ENCODE measurements around the gene TMEM109.

The TMEM109 gene

DNA sequence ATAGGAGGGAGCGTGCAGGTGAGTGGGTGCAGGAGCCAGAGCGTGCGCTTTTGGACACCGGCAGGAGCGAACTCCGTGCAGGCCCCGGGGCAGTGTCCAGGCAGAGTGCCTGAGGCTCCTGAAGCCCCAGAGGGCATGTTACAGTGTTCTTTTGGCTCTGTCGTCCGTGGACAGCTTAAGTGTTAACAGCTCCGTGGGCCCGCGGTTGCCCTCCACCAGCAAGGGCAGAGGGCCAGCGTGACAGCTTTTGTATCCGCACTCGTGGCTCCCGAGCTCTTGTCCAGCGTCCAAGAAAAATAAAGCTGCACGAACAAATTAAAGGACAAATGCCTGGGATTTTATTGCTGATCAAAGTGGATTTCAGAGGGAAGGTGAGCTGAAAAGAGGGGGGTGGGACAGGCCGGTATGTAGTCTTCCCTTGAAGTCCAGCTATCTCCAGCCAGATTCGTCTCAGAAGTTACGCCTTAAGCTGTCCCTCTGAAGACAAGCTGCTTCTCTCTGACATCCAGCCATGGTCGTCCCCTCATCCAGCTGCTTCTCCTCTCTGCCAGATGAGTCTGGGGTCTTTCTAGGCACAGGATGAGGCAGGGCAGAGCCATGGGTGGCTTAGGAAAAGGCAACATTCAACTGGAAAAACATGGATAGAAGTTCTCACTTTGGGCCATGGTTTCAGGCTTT lies 968 bp upstream of the TMEM109 start:
- Histone ChIP-seq H3K27me3 (ENCODE audit: control insufficient read depth in 3 of 3, insufficient read depth in 3 of 3, low read depth in 1 of 3, low read length in 3 of 3) (peaks cover 0 to 2% (median 0%) of the 10 kb centered on the region in 3 experiments), H3K18ac (ENCODE audit: low read length) (peak overlapping the region; percentile 11), H3K4me1 (ENCODE audit: control insufficient read depth in 2 of 2, insufficient read depth in 1 of 2, low read depth in 1 of 2, low read length in 2 of 2) (peaks cover 21 to 22% of the 10 kb centered on the region in 2 donors), H4K91ac (ENCODE audit: low read depth, low read length, poor library complexity) (peak overlapping the region; percentile 1), H2BK120ac (ENCODE audit: low read depth, low read length) (no peak overlapping the region), H3K4me2 (ENCODE audit: insufficient read depth, low read length, poor library complexity, severe bottlenecking) (peak overlapping the region; percentile 19), H4K8ac (ENCODE audit: low read depth, low read length) (peak overlapping the region; percentile 24), H2AFZ (ENCODE audit: low read length) (peak overlapping the region; percentile 97), H2AK5ac (ENCODE audit: low read depth, low read length) (peak overlapping the region; percentile 38), H3K9me3 (replicated peaks in 1 of 2; ENCODE audit: control insufficient read depth in 2 of 2, insufficient read depth in 1 of 2, low read depth in 1 of 2, low read length in 2 of 2) (no peaks in the 10 kb centered on the region), H3K4ac (ENCODE audit: low read length) (no peak overlapping the region), H2BK12ac (ENCODE audit: low read length) (peak overlapping the region; percentile 0), H3K9ac (ENCODE audit: low read depth, low read length, poor library complexity) (no peak overlapping the region), H3K4me3 (ENCODE audit: low read length in 2 of 2) (peak overlapping the region in 1 of 2 donors; percentile 82), H2BK5ac (ENCODE audit: low read length) (no peak overlapping the region), H3K36me3 (replicated peaks in 1 of 2; ENCODE audit: control insufficient read depth in 2 of 2, insufficient read depth in 2 of 2, low read length in 2 of 2) (peaks cover 0 to 21% of the 10 kb centered on the region in 2 donors), H2BK15ac (ENCODE audit: low read length) (no peak overlapping the region), H3K14ac (ENCODE audit: low read length) (no peak overlapping the region), H3K79me1 (ENCODE audit: low read depth, low read length) (peaks cover 7% of the 10 kb centered on the region), H3K23ac (ENCODE audit: low read depth, low read length, poor library complexity) (no peak overlapping the region), H3K27ac (replicated peaks; ENCODE audit: low read length) (peak overlapping the region; percentile 99)
- no peak for DNase-seq (ENCODE audit: low spot score)
- WGBS, 2 donors (ENCODE audit: extremely low coverage in 2 of 2, insufficient read length in 2 of 2, insufficient replicate concordance in 1 of 2): no CpG with 5 or more reads among the region's 22 CpGs

DNA sequence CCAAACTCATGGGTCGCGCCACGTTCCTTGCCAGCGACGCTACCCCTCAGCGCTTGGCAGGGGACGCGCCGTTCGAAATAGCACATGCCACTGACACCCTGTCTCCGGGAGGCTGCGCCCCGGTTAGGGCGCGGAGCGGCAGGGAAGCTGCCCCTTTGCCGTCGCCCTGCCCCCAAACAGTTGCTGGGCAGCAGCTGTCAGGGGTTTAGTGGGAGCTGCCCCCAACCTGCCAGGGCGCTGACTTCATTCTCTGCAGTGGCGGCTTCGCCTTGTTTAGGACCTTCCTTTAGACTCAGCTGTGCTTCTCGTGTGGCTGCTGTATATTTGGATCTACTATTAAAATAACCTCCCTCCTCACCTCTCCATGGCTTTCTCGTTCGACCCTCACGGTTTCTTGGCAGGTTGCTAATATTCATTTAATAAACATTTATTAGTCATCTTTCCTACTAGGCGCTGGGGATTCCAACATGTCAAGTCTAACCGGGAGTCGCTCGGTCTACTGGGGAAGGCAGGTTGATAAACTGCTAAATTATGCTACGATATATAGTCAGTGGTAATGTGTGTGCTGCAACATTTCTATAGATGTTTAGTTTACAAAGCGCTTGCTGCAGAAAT lies 782 bp downstream of the TMEM109 start:
- H4K91ac ChIP-seq (ENCODE audit: low read depth, low read length, poor library complexity): no peak overlapping the region
- H3K27ac ChIP-seq (replicated peaks; ENCODE audit: low read length): peak overlapping the region; percentile 99
- no peaks in the 10 kb centered on the region for H3K27me3 ChIP-seq (ENCODE audit: control insufficient read depth in 3 of 3, insufficient read depth in 3 of 3, low read depth in 1 of 3, low read length in 3 of 3)
- peak overlapping the region; percentile 67 for H3K14ac ChIP-seq (ENCODE audit: low read length)
- H3K9ac ChIP-seq (ENCODE audit: low read depth, low read length, poor library complexity): peak overlapping the region; percentile 87
- peak overlapping the region; percentile 97 for H2AFZ ChIP-seq (ENCODE audit: low read length)
- H3K18ac ChIP-seq (ENCODE audit: low read length): peak overlapping the region; percentile 87
- H2BK12ac ChIP-seq (ENCODE audit: low read length): peak overlapping the region; percentile 79
- no peak overlapping the region for H2BK15ac ChIP-seq (ENCODE audit: low read length)
- no CpG with 5 or more reads among the region's 31 CpGs for WGBS, 2 donors (ENCODE audit: extremely low coverage in 2 of 2, insufficient read length in 2 of 2, insufficient replicate concordance in 1 of 2)
- peak overlapping the region; percentile 66 for H3K23ac ChIP-seq (ENCODE audit: low read depth, low read length, poor library complexity)
- H3K4me2 ChIP-seq (ENCODE audit: insufficient read depth, low read length, poor library complexity, severe bottlenecking): peak overlapping the region; percentile 91
- peaks cover 9% of the 10 kb centered on the region for H3K79me1 ChIP-seq (ENCODE audit: low read depth, low read length)
- no peak for DNase-seq (ENCODE audit: low spot score)
- H3K9me3 ChIP-seq (replicated peaks in 1 of 2; ENCODE audit: control insufficient read depth in 2 of 2, insufficient read depth in 1 of 2, low read depth in 1 of 2, low read length in 2 of 2): no peaks in the 10 kb centered on the region
- H3K4me1 ChIP-seq (ENCODE audit: control insufficient read depth in 2 of 2, insufficient read depth in 1 of 2, low read depth in 1 of 2, low read length in 2 of 2): peaks cover 21 to 22% of the 10 kb centered on the region in 2 donors
- peak overlapping the region; percentile 54 for H2AK5ac ChIP-seq (ENCODE audit: low read depth, low read length)
- no peak overlapping the region for H3K4ac ChIP-seq (ENCODE audit: low read length)
- peaks cover 4 to 39% of the 10 kb centered on the region in 2 donors for H3K36me3 ChIP-seq (replicated peaks in 1 of 2; ENCODE audit: control insufficient read depth in 2 of 2, insufficient read depth in 2 of 2, low read length in 2 of 2)
- H2BK5ac ChIP-seq (ENCODE audit: low read length): peak overlapping the region; percentile 79
- peak overlapping the region; percentile 82 to 88 for H3K4me3 ChIP-seq (ENCODE audit: low read length in 2 of 2)
- no peak overlapping the region for H4K8ac ChIP-seq (ENCODE audit: low read depth, low read length)
- H2BK120ac ChIP-seq (ENCODE audit: low read depth, low read length): no peak overlapping the region

DNA sequence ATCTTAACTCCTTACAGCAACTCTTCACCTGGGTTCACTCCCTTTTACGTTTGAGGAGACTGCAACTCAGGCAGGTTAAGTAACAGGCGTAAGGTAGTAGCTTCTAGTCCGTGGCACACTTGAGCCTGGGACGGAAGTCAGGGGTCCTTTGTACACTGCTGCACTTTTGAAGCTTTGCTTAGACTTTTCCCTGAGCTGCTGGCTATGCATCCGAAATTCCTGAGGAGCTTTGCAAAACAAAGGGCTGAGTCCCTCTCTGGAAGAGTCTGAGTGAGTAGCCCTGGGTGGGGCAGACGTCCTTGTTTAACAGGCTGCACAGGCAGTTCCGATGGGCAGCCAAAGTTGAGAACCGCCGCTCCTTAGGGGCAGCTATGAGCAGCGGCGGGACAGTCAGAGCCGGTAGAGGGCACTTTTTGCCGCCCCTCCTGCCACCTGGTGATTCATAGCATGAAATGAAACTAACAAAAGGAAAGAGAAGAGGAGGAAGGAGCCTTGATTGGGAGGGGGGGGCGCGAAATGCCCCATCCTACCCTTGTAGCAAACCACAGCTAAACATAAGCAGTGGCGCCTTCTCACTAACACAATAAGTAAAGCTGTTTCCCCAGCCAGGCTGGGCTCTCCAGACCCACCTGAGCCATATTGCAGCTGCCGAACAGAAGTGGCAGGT lies 1.4 kb downstream of the TMEM109 start:
- Histone ChIP-seq H2BK15ac (ENCODE audit: low read length) (peak overlapping the region; percentile 30), H3K4ac (ENCODE audit: low read length) (no peak overlapping the region), H3K4me3 (ENCODE audit: low read length in 2 of 2) (peak overlapping the region; percentile 38 to 82), H3K14ac (ENCODE audit: low read length) (no peak overlapping the region), H2AK5ac (ENCODE audit: low read depth, low read length) (peak overlapping the region; percentile 91), H2BK120ac (ENCODE audit: low read depth, low read length) (peak overlapping the region; percentile 20), H3K9ac (ENCODE audit: low read depth, low read length, poor library complexity) (peak overlapping the region; percentile 79), H3K36me3 (replicated peaks in 1 of 2; ENCODE audit: control insufficient read depth in 2 of 2, insufficient read depth in 2 of 2, low read length in 2 of 2) (peaks cover 10 to 45% of the 10 kb centered on the region in 2 donors), H2BK12ac (ENCODE audit: low read length) (peak overlapping the region; percentile 65), H3K27me3 (ENCODE audit: control insufficient read depth in 3 of 3, insufficient read depth in 3 of 3, low read depth in 1 of 3, low read length in 3 of 3) (no peaks in the 10 kb centered on the region), H3K27ac (replicated peaks; ENCODE audit: low read length) (peak overlapping the region; percentile 99), H3K79me1 (ENCODE audit: low read depth, low read length) (peaks cover 9% of the 10 kb centered on the region), H2AFZ (ENCODE audit: low read length) (peak overlapping the region; percentile 97), H3K4me1 (ENCODE audit: control insufficient read depth in 2 of 2, insufficient read depth in 1 of 2, low read depth in 1 of 2, low read length in 2 of 2) (peaks cover 21 to 22% of the 10 kb centered on the region in 2 donors), H4K8ac (ENCODE audit: low read depth, low read length) (peak overlapping the region; percentile 4), H3K9me3 (replicated peaks in 1 of 2; ENCODE audit: control insufficient read depth in 2 of 2, insufficient read depth in 1 of 2, low read depth in 1 of 2, low read length in 2 of 2) (no peaks in the 10 kb centered on the region), H3K18ac (ENCODE audit: low read length) (peak overlapping the region; percentile 91), H3K4me2 (ENCODE audit: insufficient read depth, low read length, poor library complexity, severe bottlenecking) (peak overlapping the region; percentile 91), H3K23ac (ENCODE audit: low read depth, low read length, poor library complexity) (peak overlapping the region; percentile 14), H2BK5ac (ENCODE audit: low read length) (no peak overlapping the region), H4K91ac (ENCODE audit: low read depth, low read length, poor library complexity) (no peak overlapping the region)
- no CpG with 5 or more reads among the region's 17 CpGs for WGBS, 2 donors (ENCODE audit: extremely low coverage in 2 of 2, insufficient read length in 2 of 2, insufficient replicate concordance in 1 of 2)
- DNase-seq (ENCODE audit: low spot score): peak; percentile 77

All from neuronal stem cell (in vitro differentiated cells).